Measurements from ENCODE around the gene YAP1.
"Not testable (repeated sequence)": the region's sequence is repeated elsewhere in the genome, so short reads cannot be mapped to it uniquely, and the experiment has no call there.

YAP1 gene

GRCh38 chr11:102191832-102192231, 81.6 kb downstream of the YAP1 start:
- TF ChIP-seq POLR2AphosphoS5 (IDR thresholded peaks at IDR 0.05; ENCODE audit: low read depth, low read length) (no peak), PAX5 (IDR thresholded peaks at IDR 0.05; ENCODE audit: insufficient read depth, low read length, severe bottlenecking) (no peak), POU2F2 (IDR thresholded peaks at IDR 0.05; ENCODE audit: low read depth, low read length) (no peak), POLR2A (IDR thresholded peaks at IDR 0.05; ENCODE audit: low read depth, low read length) (no peak), SPI1 (IDR thresholded peaks at IDR 0.05; ENCODE audit: low read depth, low read length) (no peak)
- no peak for FAIRE-seq

GRCh38 chr11:102192349-102193066, 82.3 kb downstream of the YAP1 start:
- TF ChIP-seq POU2F2 (IDR thresholded peaks at IDR 0.05; ENCODE audit: low read depth, low read length): no peak
- FAIRE-seq (no peak), DNase-seq (ENCODE audit: insufficient read length, low spot score) (no peak)

More at GRCh38 chr11:102191832-102192231, 81.6 kb downstream of the YAP1 start:
- DNase-seq (ENCODE audit: insufficient read length, low spot score): no peak

- no peak for TF ChIP-seq POLR2A (IDR thresholded peaks at IDR 0.05; ENCODE audit: low read depth, low read length)
- TF ChIP-seq PAX5 (IDR thresholded peaks at IDR 0.05; ENCODE audit: insufficient read depth, low read length, severe bottlenecking): no peak
- no peak for TF ChIP-seq POLR2AphosphoS5 (IDR thresholded peaks at IDR 0.05; ENCODE audit: low read depth, low read length)
- no peak for TF ChIP-seq SPI1 (IDR thresholded peaks at IDR 0.05; ENCODE audit: low read depth, low read length)
- TF ChIP-seq POU2F2 (IDR thresholded peaks at IDR 0.05; ENCODE audit: low read depth, low read length): no peak
- no peak for TF ChIP-seq TAF1 (IDR thresholded peaks at IDR 0.05; ENCODE audit: low read depth, low read length)
- no peak for DNase-seq (ENCODE audit: insufficient read length, low spot score)
- no peak for FAIRE-seq
These were observed 84.0 kb downstream of the YAP1 start for GRCh38 chr11:102194257-102194656.

GRCh38 chr11:102194990-102195389, 84.7 kb downstream of the YAP1 start:
- no peak for TF ChIP-seq PAX5 (IDR thresholded peaks at IDR 0.05; ENCODE audit: insufficient read depth, low read length, severe bottlenecking)
- TF ChIP-seq POLR2A (IDR thresholded peaks at IDR 0.05; ENCODE audit: low read depth, low read length): no peak
- TF ChIP-seq SPI1 (IDR thresholded peaks at IDR 0.05; ENCODE audit: low read depth, low read length): no peak
- TF ChIP-seq POLR2AphosphoS5 (IDR thresholded peaks at IDR 0.05; ENCODE audit: low read depth, low read length): no peak
- no peak for TF ChIP-seq POU2F2 (IDR thresholded peaks at IDR 0.05; ENCODE audit: low read depth, low read length)
- no peak for TF ChIP-seq TAF1 (IDR thresholded peaks at IDR 0.05; ENCODE audit: low read depth, low read length)
- FAIRE-seq: no peak

GRCh38 chr11:102196351-102196750, 86.1 kb downstream of the YAP1 start:
- TF ChIP-seq POU2F2 (IDR thresholded peaks at IDR 0.05; ENCODE audit: low read depth, low read length) (no peak), SPI1 (IDR thresholded peaks at IDR 0.05; ENCODE audit: low read depth, low read length) (no peak), POLR2A (IDR thresholded peaks at IDR 0.05; ENCODE audit: low read depth, low read length) (no peak), POLR2AphosphoS5 (IDR thresholded peaks at IDR 0.05; ENCODE audit: low read depth, low read length) (no peak), TAF1 (IDR thresholded peaks at IDR 0.05; ENCODE audit: low read depth, low read length) (no peak), PAX5 (IDR thresholded peaks at IDR 0.05; ENCODE audit: insufficient read depth, low read length, severe bottlenecking) (no peak)
- DNase-seq (ENCODE audit: insufficient read length, low spot score): no peak
- no peak for FAIRE-seq

More at GRCh38 chr11:102194990-102195389, 84.7 kb downstream of the YAP1 start:
- DNase-seq (ENCODE audit: insufficient read length, low spot score): no peak

GRCh38 chr11:102196816-102197215, 86.6 kb downstream of the YAP1 start:
- DNase-seq (ENCODE audit: insufficient read length, low spot score) (no peak), FAIRE-seq (no peak)
- TF ChIP-seq TAF1 (IDR thresholded peaks at IDR 0.05; ENCODE audit: low read depth, low read length) (no peak), SPI1 (IDR thresholded peaks at IDR 0.05; ENCODE audit: low read depth, low read length) (no peak), POLR2AphosphoS5 (IDR thresholded peaks at IDR 0.05; ENCODE audit: low read depth, low read length) (no peak), POU2F2 (IDR thresholded peaks at IDR 0.05; ENCODE audit: low read depth, low read length) (no peak), POLR2A (IDR thresholded peaks at IDR 0.05; ENCODE audit: low read depth, low read length) (no peak), PAX5 (IDR thresholded peaks at IDR 0.05; ENCODE audit: insufficient read depth, low read length, severe bottlenecking) (no peak)

GRCh38 chr11:102197670-102198139, 87.5 kb downstream of the YAP1 start:
- DNase-seq (ENCODE audit: insufficient read length, low spot score): no peak
- no peak for FAIRE-seq
- no peak for TF ChIP-seq TAF1 (IDR thresholded peaks at IDR 0.05; ENCODE audit: low read depth, low read length)
- TF ChIP-seq POLR2AphosphoS5 (IDR thresholded peaks at IDR 0.05; ENCODE audit: low read depth, low read length): no peak
- TF ChIP-seq POU2F2 (IDR thresholded peaks at IDR 0.05; ENCODE audit: low read depth, low read length): no peak
- no peak for TF ChIP-seq PAX5 (IDR thresholded peaks at IDR 0.05; ENCODE audit: insufficient read depth, low read length, severe bottlenecking)
- no peak for TF ChIP-seq SPI1 (IDR thresholded peaks at IDR 0.05; ENCODE audit: low read depth, low read length)
- TF ChIP-seq POLR2A (IDR thresholded peaks at IDR 0.05; ENCODE audit: low read depth, low read length): no peak

GRCh38 chr11:102199673-102200072, 89.4 kb downstream of the YAP1 start:
- no peak for TF ChIP-seq POU2F2 (IDR thresholded peaks at IDR 0.05; ENCODE audit: low read depth, low read length)
- no peak for TF ChIP-seq POLR2AphosphoS5 (IDR thresholded peaks at IDR 0.05; ENCODE audit: low read depth, low read length)
- no peak for TF ChIP-seq POLR2A (IDR thresholded peaks at IDR 0.05; ENCODE audit: low read depth, low read length)
- TF ChIP-seq SPI1 (IDR thresholded peaks at IDR 0.05; ENCODE audit: low read depth, low read length): no peak
- no peak for TF ChIP-seq PAX5 (IDR thresholded peaks at IDR 0.05; ENCODE audit: insufficient read depth, low read length, severe bottlenecking)
- TF ChIP-seq TAF1 (IDR thresholded peaks at IDR 0.05; ENCODE audit: low read depth, low read length): no peak
- no peak for DNase-seq (ENCODE audit: insufficient read length, low spot score)
- FAIRE-seq: no peak

- FAIRE-seq; DNase-seq (ENCODE audit: insufficient read length, low spot score): not testable (repeated sequence)
These were observed 90.1 kb downstream of the YAP1 start for GRCh38 chr11:102200325-102200724.

GRCh38 chr11:102201776-102202175, 91.5 kb downstream of the YAP1 start:
- FAIRE-seq: no peak
- DNase-seq (ENCODE audit: insufficient read length, low spot score): no peak
- TF ChIP-seq POLR2A (IDR thresholded peaks at IDR 0.05; ENCODE audit: low read depth, low read length) (no peak), POLR2AphosphoS5 (IDR thresholded peaks at IDR 0.05; ENCODE audit: low read depth, low read length) (no peak), SPI1 (IDR thresholded peaks at IDR 0.05; ENCODE audit: low read depth, low read length) (no peak), PAX5 (IDR thresholded peaks at IDR 0.05; ENCODE audit: insufficient read depth, low read length, severe bottlenecking) (no peak), POU2F2 (IDR thresholded peaks at IDR 0.05; ENCODE audit: low read depth, low read length) (no peak), TAF1 (IDR thresholded peaks at IDR 0.05; ENCODE audit: low read depth, low read length) (no peak)
